ENCODE data around the gene PSEN1.

Gene PSEN1

GRCh38 chr14:73136387-73137225, at the start of gene PSEN1:
TSS of gene PSEN1 (plus strand) at chr14:73136507. CDS start at chr14:73148020, 11,513 bp downstream.
- peak within 1 kb of the TSS; percentile 90 for H3K4me3 ChIP-seq (ENCODE audit: control insufficient read depth, low read depth, low read length)
- DNase-seq (ENCODE audit: low read depth), result peak; percentile 52
- TF ChIP-seq CTCF (IDR thresholded peaks at IDR 0.05; ENCODE audit: control insufficient read depth, insufficient read depth, low read depth, low read length, missing control alignments), result no peak

GRCh38 chr14:73091044-73091443, 45.3 kb upstream of the PSEN1 start:
- no peak for DNase-seq (ENCODE audit: low read depth)
- no peak for TF ChIP-seq CTCF (IDR thresholded peaks at IDR 0.05; ENCODE audit: control insufficient read depth, insufficient read depth, low read depth, low read length, missing control alignments)
- no peak overlapping the region for H3K4me3 ChIP-seq (ENCODE audit: control insufficient read depth, low read depth, low read length)

GRCh38 chr14:73097421-73097820, 38.9 kb upstream of the PSEN1 start:
- H3K4me3 ChIP-seq (ENCODE audit: control insufficient read depth, low read depth, low read length), result no peak overlapping the region
- DNase-seq (ENCODE audit: low read depth), result no peak
- no peak for TF ChIP-seq CTCF (IDR thresholded peaks at IDR 0.05; ENCODE audit: control insufficient read depth, insufficient read depth, low read depth, low read length, missing control alignments)

GRCh38 chr14:73100334-73100733, 36.0 kb upstream of the PSEN1 start:
- no peak overlapping the region for H3K4me3 ChIP-seq (ENCODE audit: control insufficient read depth, low read depth, low read length)
- no peak for DNase-seq (ENCODE audit: low read depth)
- TF ChIP-seq CTCF (IDR thresholded peaks at IDR 0.05; ENCODE audit: control insufficient read depth, insufficient read depth, low read depth, low read length, missing control alignments), result no peak

GRCh38 chr14:73102806-73103497, 33.4 kb upstream of the PSEN1 start:
- no peak overlapping the region for H3K4me3 ChIP-seq (ENCODE audit: control insufficient read depth, low read depth, low read length)
- DNase-seq (ENCODE audit: low read depth), result no peak
- no peak for TF ChIP-seq CTCF (IDR thresholded peaks at IDR 0.05; ENCODE audit: control insufficient read depth, insufficient read depth, low read depth, low read length, missing control alignments)

GRCh38 chr14:73105050-73105449, 31.3 kb upstream of the PSEN1 start:
- no peak overlapping the region for H3K4me3 ChIP-seq (ENCODE audit: control insufficient read depth, low read depth, low read length)
- no peak for TF ChIP-seq CTCF (IDR thresholded peaks at IDR 0.05; ENCODE audit: control insufficient read depth, insufficient read depth, low read depth, low read length, missing control alignments)
- no peak for DNase-seq (ENCODE audit: low read depth)
